Stimulated activated effector memory CD8-positive, alpha-beta T cell treated with anti-CD3 and anti-CD28 coated beads, Interleukin-12 subunit alpha, Interleukin-12 subunit beta, amount 100 ng/mL, for 72 hours (primary cell): Measurements from ENCODE around the gene COG2.

Source experiments
- ATAC-seq: fragments of 150-1000 bp; cut with Tn5 transposase; 2 replicates; pipeline ENCODE4 v1.10.0; 2021
- DNase-seq, 2 donors: peaks; one replicate each; pipeline ENCODE4 v3.0.0; 2021 to 2022; ENCODE audit warnings: low spot score in 2 of 2
- H3K27ac Mint-ChIP-seq: one replicate; pipeline ENCODE4 v1.8.0; 2022; ENCODE audit warnings: mild to moderate bottlenecking, mixed read lengths
- H3K36me3 Mint-ChIP-seq: one replicate; pipeline ENCODE4 v1.8.0; 2022; ENCODE audit warnings: mild to moderate bottlenecking, mixed read lengths
- H3K4me1 Mint-ChIP-seq: one replicate; pipeline ENCODE4 v1.8.0; 2022; ENCODE audit warnings: mixed read lengths
- H3K4me3 Mint-ChIP-seq: one replicate; pipeline ENCODE4 v1.8.0; 2022; ENCODE audit warnings: mild to moderate bottlenecking, mixed read lengths
- H3K9me3 Mint-ChIP-seq: one replicate; pipeline ENCODE4 v1.8.0; 2022; ENCODE audit warnings: mixed read lengths

Gene COG2

DNA sequence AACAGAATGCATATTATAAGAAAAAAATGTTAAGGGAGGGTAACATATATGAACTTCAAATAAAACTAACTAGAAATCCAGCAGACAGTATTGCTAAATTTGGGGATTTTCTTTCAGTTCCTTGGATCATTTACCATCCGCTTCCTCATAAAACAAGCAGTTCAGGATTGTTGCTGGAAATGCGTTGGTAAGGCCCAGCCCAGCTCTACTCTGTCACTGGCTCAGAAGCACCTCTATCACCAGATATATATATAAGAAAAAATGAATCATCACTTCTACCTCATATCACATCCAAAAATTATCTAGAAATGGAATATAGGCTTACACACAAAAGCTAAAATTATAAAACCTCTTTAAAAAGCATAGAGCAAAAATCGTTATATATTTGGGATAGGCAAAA is 28.2 kb upstream of the COG2 start:
- no peaks in the 10 kb centered on the region for H3K4me1 Mint-ChIP-seq
- no peaks in the 10 kb centered on the region for H3K36me3 Mint-ChIP-seq
- DNase-seq: no peak
- H3K9me3 Mint-ChIP-seq: no peaks in the 10 kb centered on the region
- ATAC-seq: no peak
- no peak overlapping the region for H3K27ac Mint-ChIP-seq
- H3K4me3 Mint-ChIP-seq: no peak overlapping the region

- no peak overlapping the region for H3K4me3 Mint-ChIP-seq
- no peaks in the 10 kb centered on the region for H3K36me3 Mint-ChIP-seq
- H3K9me3 Mint-ChIP-seq: no peaks in the 10 kb centered on the region
- DNase-seq (no peak), ATAC-seq (no peak)
- no peaks in the 10 kb centered on the region for H3K4me1 Mint-ChIP-seq
- no peak overlapping the region for H3K27ac Mint-ChIP-seq
These were observed 23.7 kb upstream of the COG2 start for GRCh38 chr1:230618537-230618936.

GRCh38 chr1:230620649-230621323 is 21.5 kb upstream of the COG2 start:
- no peaks in the 10 kb centered on the region for H3K4me1 Mint-ChIP-seq
- H3K36me3 Mint-ChIP-seq: no peaks in the 10 kb centered on the region
- DNase-seq (no peak), ATAC-seq (no peak)
- H3K9me3 Mint-ChIP-seq: no peaks in the 10 kb centered on the region
- no peak overlapping the region for H3K27ac Mint-ChIP-seq
- no peak overlapping the region for H3K4me3 Mint-ChIP-seq

GRCh38 chr1:230621324-230622030 is 20.8 kb upstream of the COG2 start:
- no peaks in the 10 kb centered on the region for H3K36me3 Mint-ChIP-seq
- H3K27ac Mint-ChIP-seq: no peak overlapping the region
- ATAC-seq (no peak), DNase-seq (no peak)
- no peak overlapping the region for H3K4me3 Mint-ChIP-seq
- no peaks in the 10 kb centered on the region for H3K4me1 Mint-ChIP-seq
- H3K9me3 Mint-ChIP-seq: no peaks in the 10 kb centered on the region

DNA sequence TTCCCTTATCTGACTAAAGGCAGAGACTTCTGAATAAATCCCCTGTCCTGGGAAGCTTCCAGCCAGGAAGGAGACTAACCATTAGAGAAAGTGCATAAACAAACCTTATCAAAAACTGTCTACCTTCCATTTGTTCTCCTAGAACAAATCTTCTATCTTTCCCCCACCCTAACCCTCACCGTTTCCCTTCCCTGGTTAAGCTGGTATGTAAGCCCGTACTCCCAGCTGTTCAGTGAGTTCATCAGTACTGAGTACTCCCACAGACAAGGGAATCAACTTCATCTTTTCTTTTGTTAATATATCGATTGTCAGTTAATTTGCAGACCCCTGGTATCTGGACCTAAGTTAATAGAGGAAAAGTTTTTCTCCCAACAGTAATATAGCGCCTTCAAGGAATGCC is 20.1 kb upstream of the COG2 start:
- no peaks in the 10 kb centered on the region for H3K9me3 Mint-ChIP-seq
- ATAC-seq: no peak

DNA sequence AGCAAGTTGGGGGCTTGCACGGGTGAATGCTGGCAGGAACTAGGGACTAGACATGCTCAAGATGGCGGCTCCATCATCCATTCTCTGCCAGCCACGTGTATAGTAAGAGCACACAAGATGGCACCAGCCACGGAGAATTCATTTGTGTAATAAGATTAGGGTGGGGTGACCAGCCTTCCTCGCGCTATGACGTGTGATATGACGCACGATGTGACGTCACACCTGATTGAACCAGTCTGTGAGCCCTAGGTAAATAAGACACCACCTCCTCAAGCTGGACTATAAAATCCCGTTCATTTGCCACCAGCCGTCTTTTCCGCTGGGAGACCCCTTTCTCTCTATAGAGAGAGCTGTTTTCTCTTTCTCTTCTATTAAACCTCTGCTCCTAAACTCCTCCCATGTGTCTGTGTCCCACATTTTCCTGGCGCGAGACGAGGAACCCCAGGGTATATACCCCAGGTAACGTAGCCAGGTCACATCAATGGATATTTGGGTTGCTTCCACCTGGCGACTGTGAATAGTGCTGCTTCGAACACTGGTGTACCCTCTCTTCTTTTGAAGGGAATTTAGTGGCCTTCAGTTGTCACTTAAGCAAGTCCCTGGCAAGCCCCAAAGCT is 18.1 kb upstream of the COG2 start:
- Mint-ChIP-seq H3K4me1 (no peaks in the 10 kb centered on the region), H3K27ac (no peak overlapping the region), H3K4me3 (no peak overlapping the region), H3K36me3 (no peaks in the 10 kb centered on the region), H3K9me3 (no peaks in the 10 kb centered on the region)
- DNase-seq (no peak), ATAC-seq (no peak)

More for the DNA sequence above, 20.1 kb upstream of the COG2 start:
- Mint-ChIP-seq H3K4me1 (no peaks in the 10 kb centered on the region), H3K4me3 (no peak overlapping the region), H3K36me3 (no peaks in the 10 kb centered on the region), H3K27ac (no peak overlapping the region)
- no peak for DNase-seq

GRCh38 chr1:230626232-230626631 is 16.0 kb upstream of the COG2 start:
- Mint-ChIP-seq H3K4me1 (no peaks in the 10 kb centered on the region), H3K36me3 (no peaks in the 10 kb centered on the region), H3K27ac (no peak overlapping the region), H3K9me3 (no peaks in the 10 kb centered on the region), H3K4me3 (no peak overlapping the region)
- no peak for DNase-seq
- ATAC-seq: no peak

DNA sequence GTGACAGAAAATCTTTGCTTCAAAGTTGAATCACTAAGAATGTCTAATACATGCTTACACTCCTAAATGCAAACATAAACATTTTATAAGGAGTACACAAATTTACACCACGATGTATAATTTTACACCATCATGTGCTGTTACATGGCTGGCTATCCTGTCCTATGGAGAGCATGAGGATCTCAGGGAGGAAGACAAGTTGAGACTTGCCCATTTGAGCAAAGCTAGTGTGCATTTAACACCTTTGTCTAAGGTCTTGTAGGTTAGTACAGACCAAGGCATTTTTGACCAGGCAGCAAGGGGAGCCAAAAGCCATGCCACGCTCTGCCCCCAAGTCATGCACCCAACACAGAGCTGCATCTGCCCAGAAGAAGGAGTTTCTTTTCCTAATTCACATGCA is 14.5 kb upstream of the COG2 start:
- no peak for ATAC-seq
- H3K36me3 Mint-ChIP-seq: no peaks in the 10 kb centered on the region
- no peaks in the 10 kb centered on the region for H3K4me1 Mint-ChIP-seq
- H3K4me3 Mint-ChIP-seq: no peak overlapping the region
- no peaks in the 10 kb centered on the region for H3K9me3 Mint-ChIP-seq
- DNase-seq: no peak
- no peak overlapping the region for H3K27ac Mint-ChIP-seq

- no peak overlapping the region for H3K27ac Mint-ChIP-seq
- ATAC-seq (no peak), DNase-seq (no peak)
- H3K9me3 Mint-ChIP-seq: no peaks in the 10 kb centered on the region
- no peak overlapping the region for H3K4me3 Mint-ChIP-seq
- H3K36me3 Mint-ChIP-seq: no peaks in the 10 kb centered on the region
- no peaks in the 10 kb centered on the region for H3K4me1 Mint-ChIP-seq
These were observed 12.8 kb upstream of the COG2 start for GRCh38 chr1:230629511-230629910.

DNA sequence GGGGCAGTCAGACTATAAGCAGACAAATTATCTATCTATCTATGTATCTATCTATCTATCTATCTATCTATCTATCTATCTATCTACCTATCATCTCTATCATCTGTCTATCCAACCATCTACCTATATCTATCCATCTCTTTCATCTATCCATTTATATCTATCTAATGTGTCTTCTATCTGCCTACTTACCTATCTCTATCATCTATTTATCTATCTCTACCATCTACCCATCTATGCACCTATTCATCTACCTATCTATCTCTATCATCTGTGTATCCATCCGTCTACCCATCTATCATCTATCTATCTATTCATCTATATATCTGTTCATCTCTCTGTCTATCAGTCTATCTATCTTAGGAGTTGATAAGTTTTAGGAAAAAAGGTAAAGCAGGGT is 10.8 kb upstream of the COG2 start:
- ATAC-seq (no peak), DNase-seq (no peak)
- H3K9me3 Mint-ChIP-seq: no peaks in the 10 kb centered on the region
- H3K36me3 Mint-ChIP-seq: no peaks in the 10 kb centered on the region
- no peak overlapping the region for H3K27ac Mint-ChIP-seq
- no peak overlapping the region for H3K4me3 Mint-ChIP-seq
- peaks cover 1% of the 10 kb centered on the region for H3K4me1 Mint-ChIP-seq

DNA sequence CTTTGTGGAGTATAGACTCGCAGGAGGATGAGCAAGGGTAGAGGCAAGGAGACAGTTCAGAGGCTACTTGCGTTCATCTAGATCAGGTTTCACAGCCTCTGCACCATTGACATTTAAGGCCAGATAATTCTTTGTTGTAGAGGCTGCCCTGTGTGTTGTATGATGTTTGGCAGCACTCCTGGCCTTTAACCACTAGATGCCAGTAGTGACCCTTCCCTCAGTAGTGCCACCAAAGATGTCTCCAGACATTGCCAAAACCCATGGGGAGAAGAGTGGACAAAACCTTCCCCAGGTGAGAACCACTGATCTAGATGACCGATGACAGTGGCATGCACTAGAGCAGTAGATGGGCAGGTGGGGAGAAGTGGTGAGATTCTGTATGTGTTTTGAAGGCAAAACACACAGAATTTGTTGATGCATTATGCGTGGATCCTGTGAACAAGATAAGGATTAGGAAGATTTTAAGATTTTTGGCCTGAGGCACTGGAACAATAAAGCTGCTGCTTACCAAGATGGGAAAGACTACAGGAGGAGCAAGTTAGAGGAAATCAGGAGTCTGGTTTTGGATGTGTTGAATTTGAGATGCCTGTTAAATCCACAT is 9.9 kb upstream of the COG2 start:
- H3K4me3 Mint-ChIP-seq: no peak overlapping the region
- no peak overlapping the region for H3K27ac Mint-ChIP-seq
- no peaks in the 10 kb centered on the region for H3K9me3 Mint-ChIP-seq
- no peaks in the 10 kb centered on the region for H3K36me3 Mint-ChIP-seq
- H3K4me1 Mint-ChIP-seq: peaks cover 10% of the 10 kb centered on the region
- ATAC-seq: peak; percentile 36
- no peak for DNase-seq

GRCh38 chr1:230633469-230633868 is 8.8 kb upstream of the COG2 start:
- no peak for DNase-seq

GRCh38 chr1:230634384-230634783 is 7.9 kb upstream of the COG2 start:
- Mint-ChIP-seq H3K4me1 (peaks cover 16% of the 10 kb centered on the region), H3K9me3 (no peaks in the 10 kb centered on the region), H3K36me3 (no peaks in the 10 kb centered on the region), H3K4me3 (no peak overlapping the region), H3K27ac (no peak overlapping the region)
- no peak for DNase-seq
- no peak for ATAC-seq

More at GRCh38 chr1:230633469-230633868, 8.8 kb upstream of the COG2 start:
- H3K4me3 Mint-ChIP-seq: no peak overlapping the region
- peak; percentile 17 for ATAC-seq
- no peaks in the 10 kb centered on the region for H3K36me3 Mint-ChIP-seq
- H3K27ac Mint-ChIP-seq: no peak overlapping the region
- H3K9me3 Mint-ChIP-seq: no peaks in the 10 kb centered on the region
- peaks cover 16% of the 10 kb centered on the region for H3K4me1 Mint-ChIP-seq

- Mint-ChIP-seq H3K36me3 (peaks cover 3% of the 10 kb centered on the region), H3K9me3 (no peaks in the 10 kb centered on the region), H3K27ac (no peak overlapping the region), H3K4me1 (peaks cover 22% of the 10 kb centered on the region), H3K4me3 (no peak overlapping the region)
- DNase-seq: no peak
- peak; percentile 63 for ATAC-seq
These were observed 5.6 kb upstream of the COG2 start for GRCh38 chr1:230636575-230637148.

DNA sequence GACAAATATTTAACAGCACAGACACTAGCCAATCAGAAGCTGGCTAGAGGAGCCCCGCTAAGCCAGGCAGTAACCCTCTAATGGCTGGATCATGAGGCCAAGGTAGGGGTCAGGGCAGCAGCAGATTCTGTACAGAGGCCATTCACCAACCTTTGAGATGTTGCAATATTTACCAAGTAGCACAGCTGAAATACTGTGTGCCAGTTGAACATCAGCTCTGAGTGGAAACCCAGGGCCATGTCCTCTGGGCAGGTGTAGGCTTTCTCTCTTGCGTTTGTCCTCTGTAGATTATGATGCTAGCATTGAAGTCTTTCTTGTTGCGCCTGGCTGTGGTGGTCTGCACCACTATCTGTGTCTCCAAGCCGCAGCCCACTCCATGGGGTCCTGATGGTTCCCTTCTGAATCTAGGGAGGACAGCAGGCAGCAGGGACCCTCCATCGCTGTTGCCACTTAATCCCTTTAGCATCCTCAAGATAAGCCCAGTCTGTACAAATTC is 2.5 kb upstream of the COG2 start:
- Mint-ChIP-seq H3K4me3 (no peak overlapping the region), H3K9me3 (no peaks in the 10 kb centered on the region), H3K36me3 (peaks cover 15% of the 10 kb centered on the region), H3K4me1 (peaks cover 40% of the 10 kb centered on the region), H3K27ac (no peak overlapping the region)
- no peak for DNase-seq
- no peak for ATAC-seq
